Ishikawa (cell line): ENCODE data around the gene KRT77.

ENCODE experiments used
- CEBPB ChIP-seq: IDR thresholded peaks from 2 replicates; pipeline ENCODE4 v1.6.1; 2012
- CREB1 ChIP-seq: IDR thresholded peaks from 2 replicates; pipeline ENCODE4 v1.6.1; 2012; ENCODE audit warnings: low read depth
- EGR1 ChIP-seq: IDR thresholded peaks from 2 replicates; pipeline ENCODE4 v1.6.1; 2012
- EP300 ChIP-seq: IDR thresholded peaks from 2 replicates; pipeline ENCODE4 v1.6.1; 2012; ENCODE audit warnings: borderline replicate concordance
- FOXM1 ChIP-seq: IDR thresholded peaks from 2 replicates; pipeline ENCODE4 v1.6.1; 2012; ENCODE audit warnings: low read depth, borderline replicate concordance
- NFIC ChIP-seq: IDR thresholded peaks from 2 replicates; pipeline ENCODE4 v1.6.1; 2012
- RAD21 ChIP-seq: IDR thresholded peaks from 2 replicates; pipeline ENCODE4 v1.6.1; 2012; ENCODE audit warnings: low read depth
- TAF1 ChIP-seq: IDR thresholded peaks from 2 replicates; pipeline ENCODE4 v1.6.1; 2012; ENCODE audit warnings: low read depth, mild to moderate bottlenecking
- TCF12 ChIP-seq: IDR thresholded peaks from 2 replicates; pipeline ENCODE4 v1.6.1; 2012; ENCODE audit warnings: low read depth
- TEAD4 ChIP-seq: IDR thresholded peaks from 2 replicates; pipeline ENCODE4 v1.6.1; 2012
- USF1 ChIP-seq: IDR thresholded peaks from 2 replicates; pipeline ENCODE4 v1.6.1; 2012
- YY1 ChIP-seq: IDR thresholded peaks from 2 replicates; pipeline ENCODE4 v1.6.1; 2012; ENCODE audit warnings: low read depth
- ZBTB7A ChIP-seq: IDR thresholded peaks from 2 replicates; pipeline ENCODE4 v1.6.1; 2012; ENCODE audit warnings: low read depth
- TF ChIP-seq, protein P1 (sequence below): IDR thresholded peaks from 2 replicates; pipeline ENCODE4 v1.6.1; 2012
- TF ChIP-seq, protein P2 (sequence below): IDR thresholded peaks from 2 replicates; pipeline ENCODE4 v1.6.1; 2012; ENCODE audit warnings: low read depth, mild to moderate bottlenecking

The KRT77 gene

DNA sequence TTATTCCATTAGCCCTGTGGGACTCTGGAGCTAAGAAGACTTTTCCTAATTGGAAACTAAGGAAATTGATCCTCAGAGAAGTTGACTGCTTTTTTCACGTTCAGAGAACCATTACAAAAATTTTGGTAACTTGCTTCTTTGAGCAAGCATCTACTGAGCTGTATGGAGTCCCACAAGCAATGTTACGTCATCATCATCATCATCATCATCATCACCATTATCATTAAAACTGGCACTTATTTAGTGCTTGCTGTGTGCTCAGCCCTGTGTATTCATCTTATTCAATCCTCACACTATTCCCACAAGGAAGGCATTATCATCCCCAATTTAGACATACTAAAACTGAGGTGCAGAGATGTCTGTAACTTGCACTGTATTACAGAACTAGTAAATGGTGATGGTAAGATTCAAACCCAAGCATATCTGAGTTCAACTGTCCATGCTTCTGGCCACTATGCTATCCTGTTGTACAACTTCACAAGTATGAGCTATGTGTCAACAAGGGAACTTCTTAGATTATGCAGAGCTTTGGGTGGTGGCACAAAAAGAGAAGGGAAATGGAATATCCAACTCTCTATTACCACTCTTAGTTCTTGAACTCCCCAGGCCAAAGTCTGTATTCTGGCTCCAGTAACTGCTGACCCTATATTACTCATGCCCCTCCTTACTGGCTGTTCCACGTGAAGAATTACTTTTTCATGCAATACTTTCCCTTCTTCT, 29.5 kb downstream of the KRT77 start:
- TF ChIP-seq TEAD4, result no peak
- TF ChIP-seq, protein P1, sequence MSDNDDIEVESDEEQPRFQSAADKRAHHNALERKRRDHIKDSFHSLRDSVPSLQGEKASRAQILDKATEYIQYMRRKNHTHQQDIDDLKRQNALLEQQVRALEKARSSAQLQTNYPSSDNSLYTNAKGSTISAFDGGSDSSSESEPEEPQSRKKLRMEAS, result no peak
- TF ChIP-seq FOXM1, result no peak
- TF ChIP-seq, protein P2, sequence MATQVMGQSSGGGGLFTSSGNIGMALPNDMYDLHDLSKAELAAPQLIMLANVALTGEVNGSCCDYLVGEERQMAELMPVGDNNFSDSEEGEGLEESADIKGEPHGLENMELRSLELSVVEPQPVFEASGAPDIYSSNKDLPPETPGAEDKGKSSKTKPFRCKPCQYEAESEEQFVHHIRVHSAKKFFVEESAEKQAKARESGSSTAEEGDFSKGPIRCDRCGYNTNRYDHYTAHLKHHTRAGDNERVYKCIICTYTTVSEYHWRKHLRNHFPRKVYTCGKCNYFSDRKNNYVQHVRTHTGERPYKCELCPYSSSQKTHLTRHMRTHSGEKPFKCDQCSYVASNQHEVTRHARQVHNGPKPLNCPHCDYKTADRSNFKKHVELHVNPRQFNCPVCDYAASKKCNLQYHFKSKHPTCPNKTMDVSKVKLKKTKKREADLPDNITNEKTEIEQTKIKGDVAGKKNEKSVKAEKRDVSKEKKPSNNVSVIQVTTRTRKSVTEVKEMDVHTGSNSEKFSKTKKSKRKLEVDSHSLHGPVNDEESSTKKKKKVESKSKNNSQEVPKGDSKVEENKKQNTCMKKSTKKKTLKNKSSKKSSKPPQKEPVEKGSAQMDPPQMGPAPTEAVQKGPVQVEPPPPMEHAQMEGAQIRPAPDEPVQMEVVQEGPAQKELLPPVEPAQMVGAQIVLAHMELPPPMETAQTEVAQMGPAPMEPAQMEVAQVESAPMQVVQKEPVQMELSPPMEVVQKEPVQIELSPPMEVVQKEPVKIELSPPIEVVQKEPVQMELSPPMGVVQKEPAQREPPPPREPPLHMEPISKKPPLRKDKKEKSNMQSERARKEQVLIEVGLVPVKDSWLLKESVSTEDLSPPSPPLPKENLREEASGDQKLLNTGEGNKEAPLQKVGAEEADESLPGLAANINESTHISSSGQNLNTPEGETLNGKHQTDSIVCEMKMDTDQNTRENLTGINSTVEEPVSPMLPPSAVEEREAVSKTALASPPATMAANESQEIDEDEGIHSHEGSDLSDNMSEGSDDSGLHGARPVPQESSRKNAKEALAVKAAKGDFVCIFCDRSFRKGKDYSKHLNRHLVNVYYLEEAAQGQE, result no peak
- TF ChIP-seq TAF1, result no peak
- TF ChIP-seq ZBTB7A, result no peak
- no peak for TF ChIP-seq RAD21
- no peak for TF ChIP-seq YY1
- no peak for TF ChIP-seq EP300
- TF ChIP-seq CEBPB, result no peak
- TF ChIP-seq EGR1, result no peak

- TF ChIP-seq USF1, result no peak
- TF ChIP-seq EGR1, result no peak
- no peak for TF ChIP-seq CREB1
- TF ChIP-seq ZBTB7A, result no peak
- TF ChIP-seq TCF12, result no peak
- TF ChIP-seq, protein P1, result no peak
- TF ChIP-seq NFIC, result no peak
- TF ChIP-seq YY1, result no peak
- no peak for TF ChIP-seq TAF1
- no peak for TF ChIP-seq FOXM1
- TF ChIP-seq EP300, result no peak
- TF ChIP-seq RAD21, result no peak
- TF ChIP-seq, protein P2, result no peak
- no peak for TF ChIP-seq CEBPB
Measured at GRCh38 chr12:52673217-52673616, 30.1 kb downstream of the KRT77 start.

GRCh38 chr12:52672321-52672933, 30.9 kb downstream of the KRT77 start:
- TF ChIP-seq ZBTB7A, result no peak
- no peak for TF ChIP-seq NFIC
- TF ChIP-seq CREB1, result no peak
- no peak for TF ChIP-seq TCF12
- TF ChIP-seq, protein P2, result no peak
- no peak for TF ChIP-seq CEBPB
- TF ChIP-seq FOXM1, result no peak
- TF ChIP-seq, protein P1, result no peak
- TF ChIP-seq YY1, result no peak

GRCh38 chr12:52670961-52671360, 32.4 kb downstream of the KRT77 start:
- TF ChIP-seq USF1 (no peak), TCF12 (no peak), NFIC (no peak), YY1 (no peak), EGR1 (no peak), TEAD4 (no peak)
- TF ChIP-seq, protein P2, result no peak
